B cell (primary cell): ENCODE results near the gene GRB14. TPM values are rescaled to one million over a fixed set of nuclear protein-coding genes. Genes with fewer than 3 reads are reported as not detected.

Experiments
- ATAC-seq: fragments of 200-7000 bp; cut with Tn5 transposase; one replicate; pipeline ENCODE4 v1.10.0; 2021; ENCODE audit warnings: low read depth, mild to moderate bottlenecking, moderate number of reproducible peaks, moderate library complexity
- CTCF ChIA-PET: fragments of 350-600 bp; sonication (Branson Sonifier 250); formaldehyde crosslinking; loops from one replicate; lab custom pipeline; 2021; ENCODE audit warnings: antibody characterized with exemption, inconsistent platforms; lab: Charles Lee
- POLR2A ChIA-PET: fragments of 350-600 bp; sonication (Branson Sonifier 250); formaldehyde crosslinking; loops from one replicate; lab custom pipeline; 2021; ENCODE audit warnings: antibody characterized with exemption; lab: Charles Lee
- DNase-seq: peaks from one replicate; pipeline ENCODE4 v3.0.0; 2013
- H2AFZ ChIP-seq: 2 replicates; pipeline ENCODE4 v1.6.1; 2012; ENCODE audit warnings: mild to moderate bottlenecking, low read depth, low read length; ENCODE audit not compliant: insufficient read depth, poor library complexity, severe bottlenecking
- H3K27ac ChIP-seq, 2 donors: 1 replicate in 1 of 2; 2 replicates in 1 of 2; pipeline ENCODE4 v1.5.1; 2012 to 2013; ENCODE audit warnings: low read length in 2 of 2, mild to moderate bottlenecking in 2 of 2, moderate library complexity in 1 of 2
- H3K27me3 ChIP-seq, 4 experiments: fragments of 200-600 bp in 1 of 4; sonication (generic) in 1 of 4; replicated peaks in 1 of 4; 1 replicate in 2 of 4; 2 replicates in 2 of 4; pipeline versions ENCODE4 v1.6.1 to v1.7.0; 2013 to 2016; ENCODE audit warnings: low read length in 3 of 4, mild to moderate bottlenecking in 2 of 4, mixed read lengths in 1 of 4, moderate library complexity in 1 of 4; ENCODE audit not compliant: insufficient read depth in 4 of 4, control insufficient read depth in 3 of 4; ENCODE audit errors: control extremely low read depth in 1 of 4
- H3K36me3 ChIP-seq, 2 experiments: replicated peaks in 1 of 2; 1 replicate in 1 of 2; 2 replicates in 1 of 2; pipeline versions ENCODE4 v1.6.1 to v1.7.1; 2013; ENCODE audit warnings: low read length in 1 of 2; ENCODE audit not compliant: insufficient read depth in 2 of 2, control insufficient read depth in 1 of 2; ENCODE audit errors: control extremely low read depth in 1 of 2, extremely low read depth in 1 of 2
- H3K4me1 ChIP-seq, 2 donors: fragments of 200-600 bp in 1 of 2; sonication (generic) in 1 of 2; 1 replicate in 1 of 2; 2 replicates in 1 of 2; pipeline versions ENCODE4 v1.5.1 to v1.6.1; 2013 to 2017; ENCODE audit warnings: low read length in 2 of 2; ENCODE audit not compliant: control insufficient read depth in 2 of 2, insufficient read depth in 2 of 2
- H3K4me2 ChIP-seq: replicated peaks from 2 replicates; pipeline ENCODE3; 2012; ENCODE audit warnings: mild to moderate bottlenecking, low read depth, low read length; ENCODE audit not compliant: poor library complexity, severe bottlenecking
- H3K4me3 ChIP-seq, 5 experiments: fragments of 200-600 bp in 1 of 5; sonication (generic) in 1 of 5; 1 replicate in 3 of 5; 2 replicates in 2 of 5; pipeline versions ENCODE4 v1.5.1 to v1.7.0; 2011 to 2016; ENCODE audit warnings: low read length in 4 of 5, mild to moderate bottlenecking in 4 of 5, low read depth in 2 of 5, control low read depth in 1 of 5, moderate library complexity in 1 of 5; ENCODE audit not compliant: insufficient read depth in 1 of 5; ENCODE audit errors: control extremely low read depth in 1 of 5, extremely low read depth in 1 of 5
- H3K79me2 ChIP-seq: fragments of 200-600 bp; sonication (generic); one replicate; pipeline ENCODE4 v1.6.0; 2016; ENCODE audit warnings: low read length; ENCODE audit not compliant: control insufficient read depth, insufficient read depth
- H3K9ac ChIP-seq: fragments of 200-600 bp; sonication (generic); 2 replicates; pipeline ENCODE4 v1.6.1; 2017; ENCODE audit warnings: mild to moderate bottlenecking, low read length, moderate library complexity
- H3K9me3 ChIP-seq, 3 donors: one replicate each; pipeline versions ENCODE4 v1.6.1 to v1.7.1; 2013; ENCODE audit warnings: low read length in 2 of 3; ENCODE audit not compliant: control insufficient read depth in 2 of 3, insufficient read depth in 1 of 3; ENCODE audit errors: control extremely low read depth in 1 of 3
- H4K20me1 ChIP-seq: 2 replicates; pipeline ENCODE4 v1.6.0; 2012; ENCODE audit warnings: mild to moderate bottlenecking, low read length; ENCODE audit not compliant: insufficient read depth, control insufficient read depth, poor library complexity, severe bottlenecking
- H3K27ac Mint-ChIP-seq: one replicate; pipeline ENCODE4 v1.8.0; 2021; ENCODE audit warnings: mixed read lengths
- H3K27me3 Mint-ChIP-seq: one replicate; pipeline ENCODE4 v1.8.0; 2021; ENCODE audit warnings: mixed read lengths
- H3K4me1 Mint-ChIP-seq: one replicate; pipeline ENCODE4 v1.8.0; 2021; ENCODE audit warnings: mixed read lengths
- H3K4me3 Mint-ChIP-seq: one replicate; pipeline ENCODE4 v1.8.0; 2021; ENCODE audit warnings: mixed read lengths
- H3K9me3 Mint-ChIP-seq: one replicate; pipeline ENCODE4 v1.8.0; 2022; ENCODE audit warnings: mixed read lengths; ENCODE audit not compliant: insufficient read depth
- EZH2 ChIP-seq: IDR thresholded peaks from 2 replicates; pipeline ENCODE4 v1.6.1; 2012; ENCODE audit warnings: borderline replicate concordance, low read depth, mild to moderate bottlenecking, moderate library complexity, low read length; ENCODE audit not compliant: insufficient read depth, poor library complexity, severe bottlenecking
- WGBS: methylation state at CpG from one replicate; pipeline ENCODE4 v1.1.5; 2013; ENCODE audit warnings: missing lambda C conversion rate; ENCODE audit not compliant: insufficient coverage; 5-methylcytosine and 5-hydroxymethylcytosine counted together
- intact Hi-C: fragments of 100-400 bp; cut with micrococcal nuclease; formaldehyde crosslinking; loops from one replicate; pipeline ENCODE4 v1.10.0; 2022
- polyA plus RNA-seq: library from polyadenylated mRNA; depleted of rRNA; stranded (reverse); fragments of >200 nt; gene quantifications from 2 replicates; pipeline ENCODE4 v1.2.3, GENCODE V29; 2012
- total RNA-seq, 2 donors: library from RNA; stranded (reverse); fragments of 120-200 nt in 1 of 2; gene quantifications; 1 replicate in 1 of 2; 2 replicates in 1 of 2; pipeline versions ENCODE4 v1.2.3 to v1.2.4, GENCODE V29; 2013 to 2022
- TF ChIP-seq, protein P1 (sequence below): fragments of 200-600 bp; IDR thresholded peaks from one replicate; pipeline ENCODE4 v1.8.0; 2022; ENCODE audit warnings: antibody characterized with exemption, mild to moderate bottlenecking

GRB14 gene
- total and polyA plus RNA-seq, 2 donors (not counting 1 experiment from before 2014, with no cell fraction given): not detected

DNA sequence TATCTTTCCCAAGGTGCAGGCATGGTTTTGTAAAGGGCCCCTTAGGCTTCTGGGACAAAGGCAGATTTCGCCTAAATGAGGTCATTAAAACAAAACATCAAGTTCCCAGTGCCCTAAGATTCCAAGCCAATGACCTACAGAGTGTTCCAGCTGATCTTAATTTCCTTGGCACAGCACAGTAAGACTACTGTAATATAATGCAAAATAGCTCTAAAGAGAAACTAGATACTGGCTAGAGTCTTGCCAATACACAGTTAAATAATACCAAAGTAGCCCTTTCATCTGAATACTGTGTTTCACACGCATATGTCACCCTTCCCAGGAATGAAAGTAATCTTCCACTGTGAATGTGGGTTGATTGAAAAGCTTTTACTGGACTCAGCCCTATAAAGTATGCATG is 14.7 kb downstream of the GRB14 start:
- DNase-seq: no peak
- ChIA-PET POLR2A (no interaction called here), CTCF (interaction anchor here (1.0 to 1.1 kb wide), 2 partner anchors 113 to 307 kb away, joined by 3 read pairs; no protein-coding TSS in a partner anchor)
- WGBS: 60% methylated on average over 1 of the region's 2 CpGs
- H3K79me2 ChIP-seq: no peaks in the 10 kb centered on the region
- no peak overlapping the region for H3K27ac Mint-ChIP-seq
- TF ChIP-seq, protein P1, sequence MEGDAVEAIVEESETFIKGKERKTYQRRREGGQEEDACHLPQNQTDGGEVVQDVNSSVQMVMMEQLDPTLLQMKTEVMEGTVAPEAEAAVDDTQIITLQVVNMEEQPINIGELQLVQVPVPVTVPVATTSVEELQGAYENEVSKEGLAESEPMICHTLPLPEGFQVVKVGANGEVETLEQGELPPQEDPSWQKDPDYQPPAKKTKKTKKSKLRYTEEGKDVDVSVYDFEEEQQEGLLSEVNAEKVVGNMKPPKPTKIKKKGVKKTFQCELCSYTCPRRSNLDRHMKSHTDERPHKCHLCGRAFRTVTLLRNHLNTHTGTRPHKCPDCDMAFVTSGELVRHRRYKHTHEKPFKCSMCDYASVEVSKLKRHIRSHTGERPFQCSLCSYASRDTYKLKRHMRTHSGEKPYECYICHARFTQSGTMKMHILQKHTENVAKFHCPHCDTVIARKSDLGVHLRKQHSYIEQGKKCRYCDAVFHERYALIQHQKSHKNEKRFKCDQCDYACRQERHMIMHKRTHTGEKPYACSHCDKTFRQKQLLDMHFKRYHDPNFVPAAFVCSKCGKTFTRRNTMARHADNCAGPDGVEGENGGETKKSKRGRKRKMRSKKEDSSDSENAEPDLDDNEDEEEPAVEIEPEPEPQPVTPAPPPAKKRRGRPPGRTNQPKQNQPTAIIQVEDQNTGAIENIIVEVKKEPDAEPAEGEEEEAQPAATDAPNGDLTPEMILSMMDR: no peak
- no peak for TF ChIP-seq EZH2
- no peak for ATAC-seq
- intact Hi-C loops: no loop called here
- no peaks in the 10 kb centered on the region for H4K20me1 ChIP-seq
- no peak overlapping the region for H3K9ac ChIP-seq
- H3K9me3 ChIP-seq: no peaks in the 10 kb centered on the region
- H3K27me3 Mint-ChIP-seq: peaks cover 17% of the 10 kb centered on the region
- H2AFZ ChIP-seq: no peak overlapping the region
- H3K4me3 ChIP-seq: no peak overlapping the region
- H3K4me3 Mint-ChIP-seq: no peak overlapping the region
- no peak overlapping the region for H3K27ac ChIP-seq
- H3K27me3 ChIP-seq: no peaks in the 10 kb centered on the region
- no peaks in the 10 kb centered on the region for H3K36me3 ChIP-seq
- no peaks in the 10 kb centered on the region for H3K4me1 Mint-ChIP-seq
- H3K9me3 Mint-ChIP-seq: no peaks in the 10 kb centered on the region
- no peaks in the 10 kb centered on the region for H3K4me1 ChIP-seq
- H3K4me2 ChIP-seq: no peak overlapping the region

DNA sequence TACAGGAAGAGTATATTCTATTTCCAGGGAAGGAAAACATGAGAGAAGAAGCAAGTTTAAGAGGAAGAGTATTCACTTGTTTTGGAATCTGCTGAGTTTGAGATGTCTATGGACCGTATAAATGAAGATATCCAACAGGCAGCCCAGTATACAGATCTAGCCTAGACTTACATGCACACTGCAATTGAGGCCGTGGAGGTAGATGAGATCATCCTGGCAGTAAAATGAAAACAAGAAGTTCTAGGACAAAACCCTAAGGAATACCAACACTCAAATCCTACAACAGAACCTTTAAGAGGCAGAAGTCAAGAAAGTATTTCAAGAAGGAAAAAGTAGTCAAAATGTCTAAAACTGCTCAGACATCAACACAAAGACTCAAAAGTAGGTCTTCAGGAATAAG is 16.0 kb downstream of the GRB14 start:
- ChIA-PET CTCF (no interaction called here), POLR2A (no interaction called here)
- no peaks in the 10 kb centered on the region for H3K36me3 ChIP-seq
- no peaks in the 10 kb centered on the region for H4K20me1 ChIP-seq
- H3K4me1 ChIP-seq: no peaks in the 10 kb centered on the region
- no peak overlapping the region for H3K4me2 ChIP-seq
- DNase-seq (no peak), ATAC-seq (no peak)
- no peak for TF ChIP-seq EZH2
- TF ChIP-seq, protein P1: no peak
- no peaks in the 10 kb centered on the region for H3K79me2 ChIP-seq
- H3K4me3 Mint-ChIP-seq: no peak overlapping the region
- WGBS: no CpG with 5 or more reads among the region's 2 CpGs
- H3K4me1 Mint-ChIP-seq: no peaks in the 10 kb centered on the region
- H3K27ac Mint-ChIP-seq: no peak overlapping the region
- no peak overlapping the region for H3K27ac ChIP-seq
- intact Hi-C loops: no loop called here
- H3K27me3 ChIP-seq: peaks cover 0 to 3% (median 0%) of the 10 kb centered on the region in 4 experiments
- no peak overlapping the region for H3K4me3 ChIP-seq
- H3K9me3 Mint-ChIP-seq: no peaks in the 10 kb centered on the region
- peaks cover 17% of the 10 kb centered on the region for H3K27me3 Mint-ChIP-seq
- no peaks in the 10 kb centered on the region for H3K9me3 ChIP-seq
- no peak overlapping the region for H3K9ac ChIP-seq
- no peak overlapping the region for H2AFZ ChIP-seq
